Measurements from ENCODE around the gene DNAJC4. TPM values are rescaled to one million over a fixed set of nuclear protein-coding genes. Genes with fewer than 3 reads are reported as not detected.
A peak's percentile ranks its signal among the peaks of the same experiment; 100 is the strongest.

Gene DNAJC4
- total and polyA plus RNA-seq, 9 of the 15 experiments (the other 6 are each of a cell fraction or from before 2014, with no cell fraction given): 4.0 to 32.6 (median 19.9) TPM

- H3K4me1 ChIP-seq (replicated peaks in 1 of 2; ENCODE audit: control insufficient read depth in 2 of 2, insufficient read depth in 2 of 2, low read length in 2 of 2): peaks cover 35 to 55% of the 10 kb centered on the region in 2 experiments
- no peak overlapping the region for H3K4me2 ChIP-seq (ENCODE audit: insufficient read depth, low read length)
- no peak for FAIRE-seq
- H3K36me3 ChIP-seq (ENCODE audit: control insufficient read depth, insufficient read depth, low read length): peaks cover 86% of the 10 kb centered on the region
- H3K9ac ChIP-seq (ENCODE audit: insufficient read depth in 1 of 2, low read depth in 2 of 2, low read length in 2 of 2): peak overlapping the region in 1 of 2 experiments; percentile 49; a peak in 2 of 4 replicates
- intact Hi-C loops (cut with micrococcal nuclease) (loop anchor here (1.0 kb wide), 2 partner anchors 66 to 100 kb away; no protein-coding TSS in a partner anchor), in situ Hi-C loops (cut with MboI) (no loop called here)
- H3K9me3 ChIP-seq (replicated peaks; ENCODE audit: control insufficient read depth, insufficient read depth, low read depth, low read length): no peaks in the 10 kb centered on the region
- H2AFZ ChIP-seq (ENCODE audit: low read depth, low read length): no peak overlapping the region
- no peak for DNase-seq (ENCODE audit: extremely low read depth in 1 of 4, low spot score in 3 of 4)
- POLR2A ChIA-PET: interaction anchor here (0.6 to 8.2 kb wide), 9 partner anchors 13 to 153 kb away, joined by 3 to 77 read pairs (median 6); partner anchors contain the start of genes CATSPERZ, ESRRA, NUDT22 and TRPT1
- peaks cover 8% of the 10 kb centered on the region for H3K9me1 ChIP-seq (ENCODE audit: control insufficient read depth, insufficient read depth, low read length)
- TSS peak; percentile 31 for BruUV-seq (replicated peaks)
- H3K4me3 ChIP-seq: no peak overlapping the region
- peaks cover 35% of the 10 kb centered on the region for H3K79me2 ChIP-seq (ENCODE audit: control insufficient read depth, insufficient read depth, low read length)
- 86% methylated on average over 16 of the region's 16 CpGs for WGBS (ENCODE audit: insufficient coverage, low coverage, missing lambda C conversion rate)
- peak overlapping the region; percentile 29; the same call in 2 of the 3 replicates for H3K27ac ChIP-seq (ENCODE audit: extremely low read depth, low read depth, low read length)
- TF ChIP-seq ZBTB33 (CRISPR knock-in tag; IDR thresholded peaks at IDR 0.05) (peak; percentile 44), FOXA3 (CRISPR knock-in tag; conservative IDR thresholded peaks at IDR 0.05 in 1 of 2, IDR thresholded peaks at IDR 0.05 in 1 of 2) (0 out of 4 replicates have a peak, but pooled peaks of 1 of the 2 experiments have one; percentile 20), ARID4B (CRISPR knock-in tag; IDR thresholded peaks at IDR 0.05) (peak; percentile 32; the same call in 1 of the 2 replicates), TEAD1 (CRISPR knock-in tag; IDR thresholded peaks at IDR 0.05) (peak in 1 of 2 experiments; percentile 25; a peak in 1 of 4 replicates), RBFOX2 (IDR thresholded peaks at IDR 0.05; ENCODE audit: low read depth, low read length) (peak; percentile 20; the same call in 1 of the 2 replicates), ERF (CRISPR knock-in tag; IDR thresholded peaks at IDR 0.05) (no peak), ZNF41 (CRISPR knock-in tag; conservative IDR thresholded peaks at IDR 0.05) (no peak)
- ATAC-seq: no peak
- H3K27me3 ChIP-seq (ENCODE audit: control insufficient read depth in 2 of 2, insufficient read depth in 2 of 2, low read length in 2 of 2): no peaks in the 10 kb centered on the region
- no peaks in the 10 kb centered on the region; the same call in 1 of the 2 replicates for H4K20me1 ChIP-seq (replicated peaks; ENCODE audit: control insufficient read depth, insufficient read depth, low read length)
- CTCF ChIA-PET (ENCODE audit: low intra/inter-chr PET ratio): interaction anchor here (0.7 to 1.8 kb wide), 4 partner anchors 65 to 163 kb away, joined by 4 to 11 read pairs (median 8); no protein-coding TSS in a partner anchor
These were observed 26.3 kb upstream of the DNAJC4 start for GRCh38 chr11:64204080-64204440.
